ENCODE measurements around the gene POM121C. TPM values are rescaled to one million over a fixed set of nuclear protein-coding genes. Genes with fewer than 3 reads are reported as not detected.
"Not testable (repeated sequence)": the region's sequence is repeated elsewhere in the genome, so short reads cannot be mapped to it uniquely, and the experiment has no call there.

POM121C gene
- total RNA-seq, 1 donor from 2014 or later, result 20.9 TPM

GRCh38 chr7:75409880-75410822, 75.9 kb downstream of the POM121C start:
- H3K27me3 ChIP-seq (ENCODE audit: low read depth); intact Hi-C loops (cut with micrococcal nuclease); H3K36me3 ChIP-seq; DNase-seq; H3K4me1 ChIP-seq; H3K9me3 ChIP-seq (replicated peaks): not testable (repeated sequence)
- Histone ChIP-seq H3K4me3 (peak overlapping the region; percentile 60), H3K27ac (replicated peaks) (peak overlapping the region; percentile 36)

GRCh38 chr7:75404663-75405062, 81.4 kb downstream of the POM121C start:
- H3K36me3 ChIP-seq; H3K27me3 ChIP-seq (ENCODE audit: low read depth); DNase-seq; H3K9me3 ChIP-seq (replicated peaks); H3K4me3 ChIP-seq; H3K4me1 ChIP-seq; intact Hi-C loops (cut with micrococcal nuclease); H3K27ac ChIP-seq (replicated peaks): not testable (repeated sequence)

- DNase-seq; H3K27me3 ChIP-seq (ENCODE audit: low read depth); H3K4me1 ChIP-seq; H3K27ac ChIP-seq (replicated peaks); H3K9me3 ChIP-seq (replicated peaks); H3K4me3 ChIP-seq; H3K36me3 ChIP-seq; intact Hi-C loops (cut with micrococcal nuclease): not testable (repeated sequence)
These were observed 82.3 kb downstream of the POM121C start for GRCh38 chr7:75403455-75404443.

GRCh38 chr7:75400575-75400974, 85.5 kb downstream of the POM121C start:
- H3K36me3 ChIP-seq; intact Hi-C loops (cut with micrococcal nuclease); H3K27me3 ChIP-seq (ENCODE audit: low read depth); H3K9me3 ChIP-seq (replicated peaks); H3K4me1 ChIP-seq; H3K4me3 ChIP-seq; H3K27ac ChIP-seq (replicated peaks); DNase-seq: not testable (repeated sequence)

GRCh38 chr7:75398771-75399700, 87.1 kb downstream of the POM121C start:
- intact Hi-C loops (cut with micrococcal nuclease); DNase-seq; H3K4me3 ChIP-seq; H3K27me3 ChIP-seq (ENCODE audit: low read depth); H3K9me3 ChIP-seq (replicated peaks); H3K36me3 ChIP-seq; H3K27ac ChIP-seq (replicated peaks); H3K4me1 ChIP-seq: not testable (repeated sequence)

- H3K4me1 ChIP-seq; intact Hi-C loops (cut with micrococcal nuclease); H3K4me3 ChIP-seq; H3K27me3 ChIP-seq (ENCODE audit: low read depth); DNase-seq; H3K36me3 ChIP-seq; H3K27ac ChIP-seq (replicated peaks); H3K9me3 ChIP-seq (replicated peaks): not testable (repeated sequence)
These were observed 88.2 kb downstream of the POM121C start for GRCh38 chr7:75397865-75398264.

GRCh38 chr7:75395329-75395728, 90.8 kb downstream of the POM121C start, which contains the start of gene TRIM73:
Gene TRIM73 (plus strand): TSS chr7:75395629. CDS start chr7:75398934, 3,305 bp downstream.
- H3K9me3 ChIP-seq (replicated peaks); H3K4me1 ChIP-seq; intact Hi-C loops (cut with micrococcal nuclease); H3K4me3 ChIP-seq; H3K36me3 ChIP-seq; H3K27ac ChIP-seq (replicated peaks); DNase-seq; H3K27me3 ChIP-seq (ENCODE audit: low read depth): not testable (repeated sequence)

GRCh38 chr7:75393194-75393593, 92.9 kb downstream of the POM121C start:
- H3K36me3 ChIP-seq; H3K27ac ChIP-seq (replicated peaks); H3K4me3 ChIP-seq; H3K9me3 ChIP-seq (replicated peaks); DNase-seq; H3K27me3 ChIP-seq (ENCODE audit: low read depth); intact Hi-C loops (cut with micrococcal nuclease); H3K4me1 ChIP-seq: not testable (repeated sequence)

GRCh38 chr7:75374519-75375317, 111.4 kb downstream of the POM121C start:
- H3K4me3 ChIP-seq; H3K36me3 ChIP-seq; DNase-seq; H3K4me1 ChIP-seq; H3K27ac ChIP-seq (replicated peaks); H3K27me3 ChIP-seq (ENCODE audit: low read depth); H3K9me3 ChIP-seq (replicated peaks); intact Hi-C loops (cut with micrococcal nuclease): not testable (repeated sequence)

GRCh38 chr7:75374144-75374518, 112.0 kb downstream of the POM121C start:
- H3K4me1 ChIP-seq; H3K9me3 ChIP-seq (replicated peaks); H3K36me3 ChIP-seq; H3K27me3 ChIP-seq (ENCODE audit: low read depth); H3K27ac ChIP-seq (replicated peaks); DNase-seq; intact Hi-C loops (cut with micrococcal nuclease); H3K4me3 ChIP-seq: not testable (repeated sequence)

- H3K4me1 ChIP-seq; H3K27ac ChIP-seq (replicated peaks); H3K9me3 ChIP-seq (replicated peaks); H3K27me3 ChIP-seq (ENCODE audit: low read depth); H3K4me3 ChIP-seq; H3K36me3 ChIP-seq; DNase-seq; intact Hi-C loops (cut with micrococcal nuclease): not testable (repeated sequence)
These were observed 118.8 kb downstream of the POM121C start for GRCh38 chr7:75367313-75367712.
